A549 (cell line): ENCODE measurements around the gene SHANK2. TPM values are rescaled to one million over a fixed set of nuclear protein-coding genes. Genes with fewer than 3 reads are reported as not detected.
A peak's percentile ranks its signal among the peaks of the same experiment; 100 is the strongest.

Experiments used
- ATAC-seq, 2 experiments: fragments of 200-7000 bp in 1 of 2; fragments of >200 bp in 1 of 2; cut with Nextera tagmentation in 1 of 2; cut with Tn5 transposase in 1 of 2; 3 replicates each; pipeline versions ENCODE4 v1.8.0 to v1.9.1; 2018 to 2020; ENCODE audit warnings: mild to moderate bottlenecking in 1 of 2, moderate library complexity in 1 of 2
- CTCF ChIA-PET: fragments of 300-600 bp; sonication (Branson Sonifier 250); formaldehyde crosslinking; extraction: SDS; loops from one replicate; lab custom pipeline; 2021; ENCODE audit warnings: antibody characterized with exemption, inconsistent platforms; lab: Yijun Ruan, JAX
- POLR2A ChIA-PET: fragments of 350-600 bp; formaldehyde crosslinking; extraction: SDS; loops from one replicate; lab custom pipeline; 2021; ENCODE audit warnings: antibody characterized with exemption, inconsistent platforms; lab: Yijun Ruan, JAX
- DNase-seq, 2 experiments: peaks; one replicate each; pipeline versions ENCODE4 v3.0.0 to v3.0.0-alpha.2; 2011 to 2016; ENCODE audit warnings: low read depth in 1 of 2, low spot score in 1 of 2
- FAIRE-seq: peaks from 2 replicates; lab custom pipeline; 2011; peaks lifted over from hg19 to GRCh38; lab: Jason Lieb, UNC
- H3K27ac ChIP-seq, 2 experiments: fragments of >200 bp; sonication (Bioruptor Twin); formaldehyde crosslinking; 3 replicates each; pipeline ENCODE4 v1.5.1; 2016 to 2017
- H3K4me1 ChIP-seq: fragments of >200 bp; sonication (Bioruptor Twin); formaldehyde crosslinking; 3 replicates; pipeline ENCODE4 v1.6.1; 2016
- H3K4me2 ChIP-seq: fragments of >200 bp; sonication (Bioruptor Twin); formaldehyde crosslinking; 3 replicates; pipeline ENCODE4 v1.6.1; 2016
- H3K4me3 ChIP-seq: fragments of >200 bp; sonication (Bioruptor Twin); formaldehyde crosslinking; 3 replicates; pipeline ENCODE4 v1.5.1; 2016
- H3K9me3 ChIP-seq: fragments of >200 bp; sonication (Bioruptor Twin); formaldehyde crosslinking; 3 replicates; pipeline ENCODE4 v1.6.1; 2016
- BHLHE40 ChIP-seq: IDR thresholded peaks from 2 replicates; pipeline ENCODE4 v1.6.1; 2012; ENCODE audit warnings: low read depth, low read length, inconsistent platforms
- CEBPB ChIP-seq, 2 experiments: fragments of >200 bp in 1 of 2; sonication (Bioruptor Twin) in 1 of 2; formaldehyde crosslinking in 1 of 2; IDR thresholded peaks; 2 replicates each; pipeline ENCODE4 v1.6.1; 2012 to 2016
- CHD2 ChIP-seq: fragments of 150-350 bp; IDR thresholded peaks from 2 replicates; pipeline ENCODE4 v1.6.1; 2014; ENCODE audit warnings: low read length; ENCODE audit not compliant: partially characterized antibody
- EHF ChIP-seq: fragments of 250-450 bp; sonication (Bioruptor Pico); IDR thresholded peaks from 2 replicates; pipeline ENCODE4 v1.5.0; 2020; ENCODE audit warnings: mild to moderate bottlenecking
- FOSL2 ChIP-seq, 2 experiments: fragments of 450-650 bp in 1 of 2; fragments of >200 bp in 1 of 2; sonication (Bioruptor Twin) in 1 of 2; formaldehyde crosslinking; IDR thresholded peaks; 2 replicates each; pipeline versions ENCODE4 v1.5.0 to v1.6.1; 2016 to 2020; ENCODE audit warnings: mild to moderate bottlenecking in 1 of 2, moderate library complexity in 1 of 2
- HDAC2 ChIP-seq: fragments of 200-600 bp; sonication (generic); IDR thresholded peaks from 2 replicates; pipeline ENCODE4 v1.6.1; 2016
- HOXA7 ChIP-seq: fragments of 250-450 bp; sonication (Bioruptor Pico); IDR thresholded peaks from 2 replicates; pipeline ENCODE4 v1.5.0; 2020; ENCODE audit warnings: mild to moderate bottlenecking, moderate library complexity
- JUN ChIP-seq, 2 experiments: fragments of >200 bp; sonication (Bioruptor Twin); formaldehyde crosslinking; IDR thresholded peaks; 2 replicates in 1 of 2; 3 replicates in 1 of 2; pipeline ENCODE4 v1.6.1; 2016 to 2017
- JUNB ChIP-seq: fragments of >200 bp; sonication (Bioruptor Twin); formaldehyde crosslinking; IDR thresholded peaks from 2 replicates; pipeline ENCODE4 v1.6.1; 2016
- KDM5A ChIP-seq: fragments of 200-600 bp; sonication (generic); IDR thresholded peaks from 2 replicates; pipeline ENCODE4 v1.6.1; 2016; ENCODE audit warnings: antibody characterized with exemption, mild to moderate bottlenecking
- MAZ ChIP-seq: fragments of 150-350 bp; IDR thresholded peaks from 2 replicates; pipeline ENCODE4 v1.6.1; 2014; ENCODE audit warnings: antibody characterized with exemption, low read depth, low read length, borderline replicate concordance
- NR3C1 ChIP-seq: fragments of >200 bp; sonication (Bioruptor Twin); formaldehyde crosslinking; IDR thresholded peaks from 3 replicates; pipeline ENCODE4 v1.6.1; 2017
- POLR2A ChIP-seq: IDR thresholded peaks from 2 replicates; pipeline ENCODE4 v1.6.1; 2012; ENCODE audit warnings: mild to moderate bottlenecking, low read length
- RAD21 ChIP-seq, 2 experiments: fragments of >200 bp in 1 of 2; sonication (Bioruptor Twin) in 1 of 2; formaldehyde crosslinking in 1 of 2; IDR thresholded peaks in 1 of 2; conservative IDR thresholded peaks in 1 of 2; 2 replicates in 1 of 2; 3 replicates in 1 of 2; pipeline ENCODE4 v1.6.1; 2012 to 2018; ENCODE audit warnings: inconsistent platforms in 1 of 2
- RARB ChIP-seq: fragments of 250-450 bp; sonication (Bioruptor Pico); IDR thresholded peaks from 2 replicates; pipeline ENCODE4 v1.8.0; 2021; ENCODE audit warnings: mild to moderate bottlenecking, moderate library complexity
- SMC3 ChIP-seq: fragments of >200 bp; sonication (Bioruptor Twin); formaldehyde crosslinking; IDR thresholded peaks from 3 replicates; pipeline ENCODE4 v1.6.1; 2018; ENCODE audit warnings: inconsistent platforms
- WGBS: methylation state at CpG from one replicate; pipeline ENCODE4 v1.1.6; 2017; ENCODE audit errors: missing lambda C conversion rate; 5-methylcytosine and 5-hydroxymethylcytosine counted together
- polyA plus RNA-seq, 4 experiments: library from polyadenylated mRNA; depleted of rRNA in 3 of 4; stranded (reverse); fragments of >200 nt; fragmentation: RNase III in 1 of 4; extraction: RNeasy Plus Mini Kit Qiagen cat#74134 plus additional on column Dnase treatment in 1 of 4; gene quantifications; 2 replicates in 3 of 4; 3 replicates in 1 of 4; pipeline ENCODE4 v1.2.3, GENCODE V29; 2011 to 2017
- TF ChIP-seq, protein P1 (sequence below): IDR thresholded peaks from 2 replicates; pipeline ENCODE4 v1.6.1; 2012; ENCODE audit warnings: low read depth, borderline replicate concordance
- TF ChIP-seq, protein P2 (sequence below): fragments of >200 bp; sonication (Bioruptor Twin); formaldehyde crosslinking; IDR thresholded peaks from 3 replicates; pipeline ENCODE4 v1.6.1; 2016
- TF ChIP-seq, protein P3 (sequence below): fragments of 450-650 bp; IDR thresholded peaks from 2 replicates; pipeline ENCODE4 v1.6.1; 2014; ENCODE audit warnings: antibody characterized with exemption
- TF ChIP-seq, protein P4 (sequence below): fragments of 250-450 bp; sonication (Bioruptor Pico); IDR thresholded peaks from 2 replicates; pipeline ENCODE4 v1.5.0; 2021; ENCODE audit warnings: mild to moderate bottlenecking, moderate library complexity, borderline replicate concordance
- TF ChIP-seq, protein P5 (sequence below): fragments of >200 bp; sonication (Bioruptor Twin); formaldehyde crosslinking; IDR thresholded peaks from 2 replicates; pipeline ENCODE4 v1.6.1; 2016
- TF ChIP-seq, protein P6 (sequence below): fragments of 250-450 bp; sonication (Bioruptor Pico); IDR thresholded peaks from 2 replicates; pipeline ENCODE4 v1.5.0; 2020; ENCODE audit warnings: low read depth, mild to moderate bottlenecking, moderate library complexity

The SHANK2 gene
- polyA plus RNA-seq, 2 of the 4 experiments (the other 2 are of a cell fraction), result 5.3 to 7.6 TPM

DNA sequence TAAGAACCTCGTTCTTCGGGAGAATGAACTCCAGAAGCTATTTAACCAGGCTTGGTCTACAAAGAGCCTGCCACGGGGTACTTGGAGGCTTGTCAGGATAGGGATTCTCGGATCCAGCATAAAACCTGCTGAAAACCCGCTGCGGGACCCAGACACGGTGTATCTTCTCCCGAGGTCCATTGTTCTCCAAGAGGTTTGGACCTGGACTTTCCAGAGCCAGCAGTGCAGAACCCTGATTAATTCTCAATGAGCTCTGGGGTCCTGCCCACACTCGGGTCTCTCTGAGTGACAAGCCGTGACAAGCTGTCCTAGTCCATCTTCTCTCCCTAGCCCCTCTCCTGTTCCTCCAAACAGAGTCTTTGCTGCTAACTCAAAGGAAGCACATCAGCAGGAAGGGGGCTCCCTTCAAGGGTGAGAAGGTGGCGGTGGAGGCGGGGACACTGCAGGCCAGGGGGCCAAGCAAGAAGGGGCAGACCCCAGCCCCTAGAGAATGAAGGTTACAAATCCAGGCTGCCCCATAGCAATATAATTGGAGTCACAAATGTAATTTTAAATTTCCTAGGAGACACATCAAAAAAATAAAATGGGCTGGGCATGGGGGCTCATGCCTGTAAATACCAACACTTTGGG, 12.2 kb downstream of the SHANK2 start:
- FAIRE-seq (no peak), ATAC-seq (no peak), DNase-seq (no peak)
- Histone ChIP-seq H3K4me1 (peaks cover 28% of the 10 kb centered on the region), H3K4me3 (no peak overlapping the region), H3K4me2 (peak overlapping the region; percentile 65), H3K27ac (peak overlapping the region; percentile 74 to 80), H3K9me3 (no peaks in the 10 kb centered on the region)
- CTCF ChIA-PET, result interaction anchor here (1.0 to 7.3 kb wide), 3 partner anchors 11 to 103 kb away, joined by 3 to 77 read pairs (median 3); partner anchors contain the start of gene SHANK2
- TF ChIP-seq HOXA7 (CRISPR knock-in tag) (no peak), RAD21 (conservative IDR thresholded peaks at IDR 0.05 in 1 of 2, IDR thresholded peaks at IDR 0.05 in 1 of 2) (no peak), JUNB (no peak), MAZ (no peak), NR3C1 (no peak), FOSL2 (IDR thresholded peaks at IDR 0.05) (no peak), FOSL2 (CRISPR knock-in tag; IDR thresholded peaks at IDR 0.05) (no peak), JUN (IDR thresholded peaks at IDR 0.05) (no peak), CHD2 (no peak), SMC3 (no peak)
- TF ChIP-seq, protein P1, sequence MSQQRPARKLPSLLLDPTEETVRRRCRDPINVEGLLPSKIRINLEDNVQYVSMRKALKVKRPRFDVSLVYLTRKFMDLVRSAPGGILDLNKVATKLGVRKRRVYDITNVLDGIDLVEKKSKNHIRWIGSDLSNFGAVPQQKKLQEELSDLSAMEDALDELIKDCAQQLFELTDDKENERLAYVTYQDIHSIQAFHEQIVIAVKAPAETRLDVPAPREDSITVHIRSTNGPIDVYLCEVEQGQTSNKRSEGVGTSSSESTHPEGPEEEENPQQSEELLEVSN, result no peak
- TF ChIP-seq, protein P2, sequence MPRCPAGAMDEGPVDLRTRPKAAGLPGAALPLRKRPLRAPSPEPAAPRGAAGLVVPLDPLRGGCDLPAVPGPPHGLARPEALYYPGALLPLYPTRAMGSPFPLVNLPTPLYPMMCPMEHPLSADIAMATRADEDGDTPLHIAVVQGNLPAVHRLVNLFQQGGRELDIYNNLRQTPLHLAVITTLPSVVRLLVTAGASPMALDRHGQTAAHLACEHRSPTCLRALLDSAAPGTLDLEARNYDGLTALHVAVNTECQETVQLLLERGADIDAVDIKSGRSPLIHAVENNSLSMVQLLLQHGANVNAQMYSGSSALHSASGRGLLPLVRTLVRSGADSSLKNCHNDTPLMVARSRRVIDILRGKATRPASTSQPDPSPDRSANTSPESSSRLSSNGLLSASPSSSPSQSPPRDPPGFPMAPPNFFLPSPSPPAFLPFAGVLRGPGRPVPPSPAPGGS, result no peak
- TF ChIP-seq, protein P3, sequence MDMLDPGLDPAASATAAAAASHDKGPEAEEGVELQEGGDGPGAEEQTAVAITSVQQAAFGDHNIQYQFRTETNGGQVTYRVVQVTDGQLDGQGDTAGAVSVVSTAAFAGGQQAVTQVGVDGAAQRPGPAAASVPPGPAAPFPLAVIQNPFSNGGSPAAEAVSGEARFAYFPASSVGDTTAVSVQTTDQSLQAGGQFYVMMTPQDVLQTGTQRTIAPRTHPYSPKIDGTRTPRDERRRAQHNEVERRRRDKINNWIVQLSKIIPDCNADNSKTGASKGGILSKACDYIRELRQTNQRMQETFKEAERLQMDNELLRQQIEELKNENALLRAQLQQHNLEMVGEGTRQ, result no peak
- TF ChIP-seq, protein P4, sequence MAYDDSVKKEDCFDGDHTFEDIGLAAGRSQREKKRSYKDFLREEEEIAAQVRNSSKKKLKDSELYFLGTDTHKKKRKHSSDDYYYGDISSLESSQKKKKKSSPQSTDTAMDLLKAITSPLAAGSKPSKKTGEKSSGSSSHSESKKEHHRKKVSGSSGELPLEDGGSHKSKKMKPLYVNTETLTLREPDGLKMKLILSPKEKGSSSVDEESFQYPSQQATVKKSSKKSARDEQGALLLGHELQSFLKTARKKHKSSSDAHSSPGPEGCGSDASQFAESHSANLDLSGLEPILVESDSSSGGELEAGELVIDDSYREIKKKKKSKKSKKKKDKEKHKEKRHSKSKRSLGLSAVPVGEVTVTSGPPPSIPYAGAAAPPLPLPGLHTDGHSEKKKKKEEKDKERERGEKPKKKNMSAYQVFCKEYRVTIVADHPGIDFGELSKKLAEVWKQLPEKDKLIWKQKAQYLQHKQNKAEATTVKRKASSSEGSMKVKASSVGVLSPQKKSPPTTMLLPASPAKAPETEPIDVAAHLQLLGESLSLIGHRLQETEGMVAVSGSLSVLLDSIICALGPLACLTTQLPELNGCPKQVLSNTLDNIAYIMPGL, result no peak
- TF ChIP-seq, protein P5, sequence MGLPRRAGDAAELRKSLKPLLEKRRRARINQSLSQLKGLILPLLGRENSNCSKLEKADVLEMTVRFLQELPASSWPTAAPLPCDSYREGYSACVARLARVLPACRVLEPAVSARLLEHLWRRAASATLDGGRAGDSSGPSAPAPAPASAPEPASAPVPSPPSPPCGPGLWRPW, result no peak
- 92% methylated on average over 12 of the region's 12 CpGs for WGBS
- POLR2A ChIA-PET, result interaction anchor here (2.5 kb wide), 1 partner anchor 12 kb away, joined by 15 read pairs; the partner anchor contains the start of gene SHANK2

DNA sequence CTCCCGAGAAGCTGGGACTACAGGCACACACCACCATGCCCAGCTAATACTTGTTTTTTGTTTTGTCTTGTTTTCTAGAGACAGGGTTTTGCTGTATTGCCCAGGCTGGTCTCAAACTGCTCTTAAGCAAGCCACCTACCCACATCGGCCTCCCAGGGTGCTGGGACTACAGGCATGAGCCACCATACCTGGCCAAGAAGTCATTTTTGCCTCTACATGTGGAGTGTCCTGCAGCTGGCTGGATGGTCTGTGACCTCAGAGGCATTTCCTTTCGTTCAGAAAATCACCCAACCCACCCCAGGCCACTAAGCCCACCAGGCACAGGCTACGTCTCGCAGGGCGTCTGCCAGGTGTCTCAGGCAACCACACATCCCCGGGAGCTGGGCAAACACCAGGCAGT, 12.8 kb downstream of the SHANK2 start:
- no peak for DNase-seq
- 96% methylated on average over 7 of the region's 7 CpGs for WGBS
- no peaks in the 10 kb centered on the region for H3K9me3 ChIP-seq
- peaks cover 28% of the 10 kb centered on the region for H3K4me1 ChIP-seq
- no peak overlapping the region for H3K4me3 ChIP-seq
- no peak for TF ChIP-seq HOXA7 (CRISPR knock-in tag)
- TF ChIP-seq HDAC2, result no peak
- TF ChIP-seq JUNB, result no peak
- no peak for TF ChIP-seq CEBPB (IDR thresholded peaks at IDR 0.05)
- TF ChIP-seq EHF (CRISPR knock-in tag), result no peak
- no peak for TF ChIP-seq BHLHE40
- no peak for TF ChIP-seq JUN (IDR thresholded peaks at IDR 0.05)
- no peak for TF ChIP-seq POLR2A
- TF ChIP-seq, protein P6, sequence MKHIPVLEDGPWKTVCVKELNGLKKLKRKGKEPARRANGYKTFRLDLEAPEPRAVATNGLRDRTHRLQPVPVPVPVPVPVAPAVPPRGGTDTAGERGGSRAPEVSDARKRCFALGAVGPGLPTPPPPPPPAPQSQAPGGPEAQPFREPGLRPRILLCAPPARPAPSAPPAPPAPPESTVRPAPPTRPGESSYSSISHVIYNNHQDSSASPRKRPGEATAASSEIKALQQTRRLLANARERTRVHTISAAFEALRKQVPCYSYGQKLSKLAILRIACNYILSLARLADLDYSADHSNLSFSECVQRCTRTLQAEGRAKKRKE (CRISPR knock-in tag), result no peak
- TF ChIP-seq RARB (CRISPR knock-in tag), result no peak
- no peak for TF ChIP-seq KDM5A
- TF ChIP-seq, all 56 proteins: peak for 0
- ChIA-PET POLR2A (interaction anchor here (2.5 kb wide), 1 partner anchor 12 kb away, joined by 15 read pairs; the partner anchor contains the start of gene SHANK2), CTCF (interaction anchor here (7.3 kb wide), 1 partner anchor 11 kb away, joined by 77 read pairs; the partner anchor contains the start of gene SHANK2)
- FAIRE-seq (no peak), ATAC-seq (no peak)
- H3K4me2 ChIP-seq, result no peak overlapping the region
- H3K27ac ChIP-seq, result peak overlapping the region; percentile 0 to 35; a peak in 2 of 6 replicates
